HEK293 (cell line): ENCODE measurements around the gene ARMH3.

Experiments used
- GLI4 ChIP-seq: fragments of 450-650 bp; formaldehyde crosslinking; IDR thresholded peaks from 2 replicates; pipeline ENCODE4 v1.5.1; 2016; ENCODE audit warnings: missing biosample characterization, missing genetic modification characterization
- MZF1 ChIP-seq: fragments of 450-650 bp; formaldehyde crosslinking; IDR thresholded peaks from 2 replicates; pipeline ENCODE4 v1.5.1; 2017; ENCODE audit warnings: missing biosample characterization, missing genetic modification characterization, borderline replicate concordance
- PRDM1 ChIP-seq: fragments of 450-650 bp; formaldehyde crosslinking; IDR thresholded peaks from 2 replicates; pipeline ENCODE4; 2016; ENCODE audit warnings: missing biosample characterization, missing genetic modification characterization
- SCRT2 ChIP-seq: fragments of 450-650 bp; formaldehyde crosslinking; IDR thresholded peaks from 2 replicates; pipeline ENCODE4 v1.5.1; 2016; ENCODE audit warnings: missing biosample characterization, missing genetic modification characterization
- ZBTB17 ChIP-seq: fragments of 450-650 bp; formaldehyde crosslinking; IDR thresholded peaks from 2 replicates; pipeline ENCODE4 v1.5.1; 2016; ENCODE audit warnings: missing biosample characterization, missing genetic modification characterization
- ZFHX2 ChIP-seq: fragments of 450-650 bp; formaldehyde crosslinking; conservative IDR thresholded peaks from 2 replicates; pipeline ENCODE4 v1.5.1; 2016; ENCODE audit warnings: missing biosample characterization, missing genetic modification characterization
- ZFP41 ChIP-seq: fragments of 450-650 bp; formaldehyde crosslinking; IDR thresholded peaks from 2 replicates; pipeline ENCODE4 v1.5.1; 2016; ENCODE audit warnings: missing biosample characterization, missing genetic modification characterization, borderline replicate concordance
- ZNF169 ChIP-seq: fragments of 450-650 bp; formaldehyde crosslinking; IDR thresholded peaks from 2 replicates; pipeline ENCODE4 v1.5.1; 2016; ENCODE audit warnings: missing biosample characterization, missing genetic modification characterization
- ZNF174 ChIP-seq: fragments of 450-650 bp; formaldehyde crosslinking; IDR thresholded peaks from 2 replicates; pipeline ENCODE4 v1.5.0; 2017; ENCODE audit warnings: missing biosample characterization, mild to moderate bottlenecking, missing genetic modification characterization
- ZNF221 ChIP-seq: fragments of 450-650 bp; formaldehyde crosslinking; IDR thresholded peaks from 2 replicates; pipeline ENCODE4 v1.5.1; 2017; ENCODE audit warnings: missing biosample characterization, missing genetic modification characterization, borderline replicate concordance
- ZNF239 ChIP-seq: fragments of 450-650 bp; formaldehyde crosslinking; IDR thresholded peaks from 2 replicates; pipeline ENCODE4 v1.5.1; 2016; ENCODE audit warnings: missing biosample characterization, missing genetic modification characterization
- ZNF24 ChIP-seq: fragments of 450-650 bp; formaldehyde crosslinking; IDR thresholded peaks from 2 replicates; pipeline ENCODE4 v1.5.1; 2016; ENCODE audit warnings: missing biosample characterization, missing genetic modification characterization
- ZNF280D ChIP-seq: fragments of 450-650 bp; formaldehyde crosslinking; IDR thresholded peaks from 2 replicates; pipeline ENCODE4 v1.5.1; 2016; ENCODE audit warnings: missing biosample characterization, missing genetic modification characterization
- ZNF354C ChIP-seq: fragments of 450-650 bp; formaldehyde crosslinking; IDR thresholded peaks from 2 replicates; pipeline ENCODE4 v1.5.1; 2016; ENCODE audit warnings: missing biosample characterization, missing genetic modification characterization, low read depth, borderline replicate concordance
- ZNF548 ChIP-seq: fragments of 450-650 bp; formaldehyde crosslinking; IDR thresholded peaks from 2 replicates; pipeline ENCODE4 v1.5.1; 2016; ENCODE audit warnings: missing biosample characterization, missing genetic modification characterization
- ZNF600 ChIP-seq: fragments of 450-650 bp; formaldehyde crosslinking; IDR thresholded peaks from 2 replicates; pipeline ENCODE4 v1.5.1; 2016; ENCODE audit warnings: missing biosample characterization, missing genetic modification characterization
- ZNF629 ChIP-seq: fragments of 450-650 bp; formaldehyde crosslinking; IDR thresholded peaks from 2 replicates; pipeline ENCODE4 v1.5.1; 2017; ENCODE audit warnings: missing biosample characterization, missing genetic modification characterization
- ZNF660 ChIP-seq: fragments of 450-650 bp; IDR thresholded peaks from 2 replicates; pipeline ENCODE4 v1.5.1; 2018; ENCODE audit warnings: missing biosample characterization, mild to moderate bottlenecking, missing genetic modification characterization
- ZNF692 ChIP-seq: fragments of 450-650 bp; formaldehyde crosslinking; IDR thresholded peaks from 2 replicates; pipeline ENCODE4 v1.5.1; 2016; ENCODE audit warnings: missing biosample characterization, missing genetic modification characterization
- ZNF776 ChIP-seq: fragments of 450-650 bp; formaldehyde crosslinking; IDR thresholded peaks from 2 replicates; pipeline ENCODE4 v1.5.0; 2017; ENCODE audit warnings: missing biosample characterization, missing genetic modification characterization, borderline replicate concordance
- TF ChIP-seq, protein P1 (sequence below): fragments of 450-650 bp; formaldehyde crosslinking; IDR thresholded peaks from 2 replicates; pipeline ENCODE4 v1.5.1; 2017; ENCODE audit warnings: missing biosample characterization, missing genetic modification characterization
- TF ChIP-seq, protein P2 (sequence below): fragments of 450-650 bp; formaldehyde crosslinking; IDR thresholded peaks from 2 replicates; pipeline ENCODE4 v1.5.1; 2017; ENCODE audit warnings: missing biosample characterization, missing genetic modification characterization
- TF ChIP-seq, protein P3 (sequence below): fragments of 450-650 bp; formaldehyde crosslinking; IDR thresholded peaks from 2 replicates; pipeline ENCODE4 v1.5.1; 2016; ENCODE audit warnings: missing biosample characterization, missing genetic modification characterization
- TF ChIP-seq, protein P4 (sequence below): fragments of 450-650 bp; formaldehyde crosslinking; IDR thresholded peaks from 2 replicates; pipeline ENCODE4 v1.5.1; 2017; ENCODE audit warnings: missing biosample characterization, missing genetic modification characterization
- TF ChIP-seq, protein P5 (sequence below): fragments of 450-650 bp; formaldehyde crosslinking; IDR thresholded peaks from 2 replicates; pipeline ENCODE4 v1.5.1; 2017; ENCODE audit warnings: missing biosample characterization, missing genetic modification characterization

ARMH3 gene

GRCh38 chr10:101961591-101962498 lies 94.1 kb downstream of the ARMH3 start (continued):
- TF ChIP-seq, protein P1, sequence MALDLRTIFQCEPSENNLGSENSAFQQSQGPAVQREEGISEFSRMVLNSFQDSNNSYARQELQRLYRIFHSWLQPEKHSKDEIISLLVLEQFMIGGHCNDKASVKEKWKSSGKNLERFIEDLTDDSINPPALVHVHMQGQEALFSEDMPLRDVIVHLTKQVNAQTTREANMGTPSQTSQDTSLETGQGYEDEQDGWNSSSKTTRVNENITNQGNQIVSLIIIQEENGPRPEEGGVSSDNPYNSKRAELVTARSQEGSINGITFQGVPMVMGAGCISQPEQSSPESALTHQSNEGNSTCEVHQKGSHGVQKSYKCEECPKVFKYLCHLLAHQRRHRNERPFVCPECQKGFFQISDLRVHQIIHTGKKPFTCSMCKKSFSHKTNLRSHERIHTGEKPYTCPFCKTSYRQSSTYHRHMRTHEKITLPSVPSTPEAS (tag by site-specific recombination), result no peak
- TF ChIP-seq, protein P2, sequence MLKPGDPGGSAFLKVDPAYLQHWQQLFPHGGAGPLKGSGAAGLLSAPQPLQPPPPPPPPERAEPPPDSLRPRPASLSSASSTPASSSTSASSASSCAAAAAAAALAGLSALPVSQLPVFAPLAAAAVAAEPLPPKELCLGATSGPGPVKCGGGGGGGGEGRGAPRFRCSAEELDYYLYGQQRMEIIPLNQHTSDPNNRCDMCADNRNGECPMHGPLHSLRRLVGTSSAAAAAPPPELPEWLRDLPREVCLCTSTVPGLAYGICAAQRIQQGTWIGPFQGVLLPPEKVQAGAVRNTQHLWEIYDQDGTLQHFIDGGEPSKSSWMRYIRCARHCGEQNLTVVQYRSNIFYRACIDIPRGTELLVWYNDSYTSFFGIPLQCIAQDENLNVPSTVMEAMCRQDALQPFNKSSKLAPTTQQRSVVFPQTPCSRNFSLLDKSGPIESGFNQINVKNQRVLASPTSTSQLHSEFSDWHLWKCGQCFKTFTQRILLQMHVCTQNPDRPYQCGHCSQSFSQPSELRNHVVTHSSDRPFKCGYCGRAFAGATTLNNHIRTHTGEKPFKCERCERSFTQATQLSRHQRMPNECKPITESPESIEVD, result peak; percentile 72; the same call in 1 of the 2 replicates
- no peak for TF ChIP-seq SCRT2 (tag by site-specific recombination)
- TF ChIP-seq, protein P3, sequence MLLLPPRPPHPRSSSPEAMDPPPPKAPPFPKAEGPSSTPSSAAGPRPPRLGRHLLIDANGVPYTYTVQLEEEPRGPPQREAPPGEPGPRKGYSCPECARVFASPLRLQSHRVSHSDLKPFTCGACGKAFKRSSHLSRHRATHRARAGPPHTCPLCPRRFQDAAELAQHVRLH (tag by site-specific recombination), result no peak
- TF ChIP-seq ZNF776 (tag by site-specific recombination), result no peak
- TF ChIP-seq ZNF692, result no peak
- TF ChIP-seq MZF1 (tag by site-specific recombination), result no peak
- TF ChIP-seq ZNF174 (tag by site-specific recombination), result no peak
- TF ChIP-seq, protein P4, sequence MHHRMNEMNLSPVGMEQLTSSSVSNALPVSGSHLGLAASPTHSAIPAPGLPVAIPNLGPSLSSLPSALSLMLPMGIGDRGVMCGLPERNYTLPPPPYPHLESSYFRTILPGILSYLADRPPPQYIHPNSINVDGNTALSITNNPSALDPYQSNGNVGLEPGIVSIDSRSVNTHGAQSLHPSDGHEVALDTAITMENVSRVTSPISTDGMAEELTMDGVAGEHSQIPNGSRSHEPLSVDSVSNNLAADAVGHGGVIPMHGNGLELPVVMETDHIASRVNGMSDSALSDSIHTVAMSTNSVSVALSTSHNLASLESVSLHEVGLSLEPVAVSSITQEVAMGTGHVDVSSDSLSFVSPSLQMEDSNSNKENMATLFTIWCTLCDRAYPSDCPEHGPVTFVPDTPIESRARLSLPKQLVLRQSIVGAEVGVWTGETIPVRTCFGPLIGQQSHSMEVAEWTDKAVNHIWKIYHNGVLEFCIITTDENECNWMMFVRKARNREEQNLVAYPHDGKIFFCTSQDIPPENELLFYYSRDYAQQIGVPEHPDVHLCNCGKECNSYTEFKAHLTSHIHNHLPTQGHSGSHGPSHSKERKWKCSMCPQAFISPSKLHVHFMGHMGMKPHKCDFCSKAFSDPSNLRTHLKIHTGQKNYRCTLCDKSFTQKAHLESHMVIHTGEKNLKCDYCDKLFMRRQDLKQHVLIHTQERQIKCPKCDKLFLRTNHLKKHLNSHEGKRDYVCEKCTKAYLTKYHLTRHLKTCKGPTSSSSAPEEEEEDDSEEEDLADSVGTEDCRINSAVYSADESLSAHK (tag by site-specific recombination), result peak; percentile 64; the same call in 1 of the 2 replicates
- TF ChIP-seq ZFP41 (tag by site-specific recombination), result no peak
- peak; percentile 53; the same call in 1 of the 2 replicates for TF ChIP-seq ZNF600 (tag by site-specific recombination)
- no peak for TF ChIP-seq ZNF169 (tag by site-specific recombination)
- peak; percentile 50 for TF ChIP-seq ZBTB17 (tag by site-specific recombination)
- TF ChIP-seq ZNF354C (tag by site-specific recombination), result no peak
- no peak for TF ChIP-seq ZFHX2
- no peak for TF ChIP-seq ZNF660 (tag by site-specific recombination)
- no peak for TF ChIP-seq ZNF280D (tag by site-specific recombination)
- no peak for TF ChIP-seq ZNF221 (tag by site-specific recombination)
- TF ChIP-seq PRDM1 (tag by site-specific recombination), result 0 out of 2 replicates have a peak, but pooled peaks have one; percentile 28
- peak; percentile 43; the same call in 1 of the 2 replicates for TF ChIP-seq ZNF629 (tag by site-specific recombination)
- TF ChIP-seq, protein P5, sequence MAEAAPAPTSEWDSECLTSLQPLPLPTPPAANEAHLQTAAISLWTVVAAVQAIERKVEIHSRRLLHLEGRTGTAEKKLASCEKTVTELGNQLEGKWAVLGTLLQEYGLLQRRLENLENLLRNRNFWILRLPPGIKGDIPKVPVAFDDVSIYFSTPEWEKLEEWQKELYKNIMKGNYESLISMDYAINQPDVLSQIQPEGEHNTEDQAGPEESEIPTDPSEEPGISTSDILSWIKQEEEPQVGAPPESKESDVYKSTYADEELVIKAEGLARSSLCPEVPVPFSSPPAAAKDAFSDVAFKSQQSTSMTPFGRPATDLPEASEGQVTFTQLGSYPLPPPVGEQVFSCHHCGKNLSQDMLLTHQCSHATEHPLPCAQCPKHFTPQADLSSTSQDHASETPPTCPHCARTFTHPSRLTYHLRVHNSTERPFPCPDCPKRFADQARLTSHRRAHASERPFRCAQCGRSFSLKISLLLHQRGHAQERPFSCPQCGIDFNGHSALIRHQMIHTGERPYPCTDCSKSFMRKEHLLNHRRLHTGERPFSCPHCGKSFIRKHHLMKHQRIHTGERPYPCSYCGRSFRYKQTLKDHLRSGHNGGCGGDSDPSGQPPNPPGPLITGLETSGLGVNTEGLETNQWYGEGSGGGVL, result no peak
- no peak for TF ChIP-seq ZNF548
- peak; percentile 57; the same call in 1 of the 2 replicates for TF ChIP-seq ZNF24 (tag by site-specific recombination)
- TF ChIP-seq ZNF239 (tag by site-specific recombination), result no peak
- no peak for TF ChIP-seq GLI4 (tag by site-specific recombination)
